ENCODE data around the gene STEEP1. TPM values are rescaled to one million over a fixed set of nuclear protein-coding genes. Genes with fewer than 3 reads are reported as not detected.
"Not testable (repeated sequence)": the region's sequence is repeated elsewhere in the genome, so short reads cannot be mapped to it uniquely, and the experiment has no call there.

STEEP1 gene
- total and polyA plus RNA-seq, 7 donors, result 8.0 to 15.4 (median 13.4) TPM

GRCh38 chrX:119512146-119512800 is 52.9 kb downstream of the STEEP1 start:
- intact Hi-C loops (cut with DNase I), result loop anchor here (10.0 kb wide), 3 partner anchors 93 to 243 kb away; partner anchors contain the start of genes NKRF (in 1 of the 2) and SOWAHD (in 1 of the 2)
- Histone ChIP-seq H3K36me3 (ENCODE audit: insufficient read depth in 1 of 2, low read depth in 1 of 2) (no peaks in the 10 kb centered on the region), H3K4me1 (no peaks in the 10 kb centered on the region), H3K27ac (no peak overlapping the region), H3K9me3 (no peaks in the 10 kb centered on the region), H3K27me3 (ENCODE audit: insufficient read depth in 3 of 3, low read length in 2 of 3) (no peaks in the 10 kb centered on the region), H3K4me3 (no peak overlapping the region)
- DNase-seq (peak; percentile 23 to 58), ATAC-seq (peak; percentile 82 to 93 (median 90))
- whole genome bisulfite sequencing, 3 donors, result 26 to 41% (median 36%) methylated on average over 14 of the region's 14 CpGs
- TF ChIP-seq CTCF (IDR thresholded peaks at IDR 0.05), result peak; percentile 57

DNA sequence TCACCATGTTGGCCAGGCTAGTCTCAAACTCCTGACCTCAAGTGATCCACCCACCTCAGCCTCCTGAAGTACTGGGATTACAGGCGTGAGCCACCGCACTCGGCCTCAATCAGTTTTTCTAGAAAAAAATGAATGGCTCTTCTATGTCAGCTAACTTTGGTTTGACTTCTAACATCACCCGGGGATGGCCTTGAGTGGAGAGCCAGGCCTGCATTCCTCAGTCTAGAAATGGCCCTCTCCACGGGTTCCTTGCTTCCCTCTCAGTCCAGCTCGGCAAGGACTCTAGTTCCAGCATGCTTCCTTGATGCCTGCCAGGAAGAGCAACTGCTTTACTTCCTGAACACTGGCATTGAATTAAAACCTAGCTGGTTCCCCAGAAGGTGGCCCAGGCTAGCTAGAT is 58.0 kb downstream of the STEEP1 start:
- intact Hi-C loops (cut with DNase I), result no loop called here
- ATAC-seq (no peak), DNase-seq (no peak)
- WGBS, 3 donors, result 68 to 72% (median 72%) methylated on average over 6 of the region's 6 CpGs
- Histone ChIP-seq H3K4me1 (no peaks in the 10 kb centered on the region), H3K27ac (no peak overlapping the region), H3K27me3 (ENCODE audit: insufficient read depth in 3 of 3, low read length in 2 of 3) (no peaks in the 10 kb centered on the region), H3K9me3 (no peaks in the 10 kb centered on the region), H3K36me3 (ENCODE audit: insufficient read depth in 1 of 2, low read depth in 1 of 2) (no peaks in the 10 kb centered on the region), H3K4me3 (no peak overlapping the region)
- no peak for TF ChIP-seq CTCF (IDR thresholded peaks at IDR 0.05)

DNA sequence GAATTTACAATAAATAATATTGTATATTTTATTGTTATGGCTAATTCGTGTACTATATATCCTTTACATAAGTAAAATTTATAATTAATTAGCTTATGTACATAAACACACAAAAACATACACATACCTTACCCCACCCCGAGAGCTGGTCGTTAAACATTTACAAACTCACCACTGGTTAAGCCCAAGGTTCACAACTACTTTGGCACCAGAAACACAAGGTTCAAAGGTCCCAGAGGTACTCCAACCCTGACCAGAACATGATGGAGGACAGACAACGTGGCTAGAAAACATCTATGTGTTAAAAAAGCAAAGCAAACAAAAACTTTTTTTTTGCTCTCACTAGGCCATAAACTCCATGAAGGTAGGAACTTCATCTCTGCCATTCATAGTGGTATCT is 59.3 kb downstream of the STEEP1 start:
- Histone ChIP-seq H3K36me3 (ENCODE audit: insufficient read depth in 1 of 2, low read depth in 1 of 2) (no peaks in the 10 kb centered on the region), H3K27ac (no peak overlapping the region), H3K9me3 (no peaks in the 10 kb centered on the region), H3K4me1 (no peaks in the 10 kb centered on the region), H3K27me3 (ENCODE audit: insufficient read depth in 3 of 3, low read length in 2 of 3) (no peaks in the 10 kb centered on the region), H3K4me3 (no peak overlapping the region)
- TF ChIP-seq CTCF (IDR thresholded peaks at IDR 0.05), result no peak
- ATAC-seq, result no peak
- DNase-seq, result no peak
- WGBS, 3 donors, result 67 to 89% (median 87%) methylated on average over 4 of the region's 4 CpGs
- intact Hi-C loops (cut with DNase I), result no loop called here

DNA sequence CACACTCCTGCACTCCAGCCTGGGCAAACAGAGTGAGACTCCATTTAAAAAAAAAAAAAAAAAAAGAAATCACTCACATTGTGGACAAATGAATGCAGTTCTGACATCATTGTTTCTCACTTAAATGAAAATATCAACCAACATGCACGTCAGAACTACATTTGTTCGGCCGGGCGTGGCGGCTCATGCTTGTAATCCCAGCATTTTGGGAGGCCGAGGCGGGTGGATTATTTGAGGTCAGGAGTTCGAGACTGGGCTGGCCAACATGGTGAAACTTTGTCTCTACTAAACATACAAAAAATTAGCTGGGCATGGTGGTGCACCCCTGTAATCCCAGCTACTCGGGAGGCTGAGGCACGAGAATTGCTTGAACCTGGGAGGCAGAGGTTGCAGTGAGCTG is 60.1 kb downstream of the STEEP1 start:
- ATAC-seq; intact Hi-C loops (cut with DNase I): not testable (repeated sequence)

DNA sequence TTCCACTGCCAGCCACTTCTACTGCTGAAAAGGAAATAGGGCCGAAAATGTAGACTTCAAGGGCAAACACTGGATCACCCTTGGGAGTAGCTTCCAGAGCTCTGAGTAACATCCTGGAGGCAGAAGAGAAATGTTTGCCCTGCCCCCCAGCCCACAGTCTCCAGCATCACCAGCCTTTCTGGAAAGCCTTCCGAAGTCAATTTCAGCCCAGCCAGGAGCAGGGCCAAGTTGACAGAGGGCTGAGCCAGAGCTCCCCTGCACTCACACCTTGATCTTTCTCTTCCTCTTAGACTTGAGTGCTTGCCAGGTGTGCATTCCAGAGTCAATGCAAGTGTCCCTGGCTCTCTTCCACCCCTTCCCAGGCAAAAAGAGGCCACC is 61.7 kb downstream of the STEEP1 start:
- no peak overlapping the region for H3K27ac ChIP-seq
- WGBS, 3 donors, result 43 to 67% (median 60%) methylated on average over 1 to 2 of the region's 2 CpGs

More for the DNA sequence above, 60.1 kb downstream of the STEEP1 start:
- 88 to 96% (median 91%) methylated on average over 10 of the region's 10 CpGs for whole genome bisulfite sequencing, 3 donors
- not testable (repeated sequence) for DNase-seq; H3K4me1 ChIP-seq; H3K4me3 ChIP-seq; H3K27me3 ChIP-seq (ENCODE audit: insufficient read depth in 3 of 3, low read length in 2 of 3); H3K36me3 ChIP-seq (ENCODE audit: insufficient read depth in 1 of 2, low read depth in 1 of 2); H3K9me3 ChIP-seq; H3K27ac ChIP-seq

More for the DNA sequence above, 61.7 kb downstream of the STEEP1 start:
- Histone ChIP-seq H3K27me3 (ENCODE audit: insufficient read depth in 3 of 3, low read length in 2 of 3) (no peaks in the 10 kb centered on the region), H3K4me3 (no peak overlapping the region), H3K4me1 (no peaks in the 10 kb centered on the region), H3K9me3 (no peaks in the 10 kb centered on the region), H3K36me3 (ENCODE audit: insufficient read depth in 1 of 2, low read depth in 1 of 2) (no peaks in the 10 kb centered on the region)
- peak in 1 of 4 donors; percentile 56 for ATAC-seq
- DNase-seq, result peak in 1 of 2 donors; percentile 34
- intact Hi-C loops (cut with DNase I), result no loop called here
- TF ChIP-seq CTCF (IDR thresholded peaks at IDR 0.05), result no peak

Data from psoas muscle (tissue), 8 donors.